LNCaP clone FGC (cell line): ENCODE data around the gene IZUMO2.

Experiments used
- DNase-seq: peaks from one replicate; pipeline ENCODE4 v3.0.0-alpha.2; 2011; ENCODE audit warnings: low read depth
- H3K4me3 ChIP-seq: 2 replicates; pipeline ENCODE4 v1.5.1; 2011; ENCODE audit warnings: mild to moderate bottlenecking, low read depth, low read length, control low read depth
- TF ChIP-seq, protein P1 (sequence below): IDR thresholded peaks from 2 replicates; pipeline ENCODE4 v1.5.1; 2012; ENCODE audit warnings: mild to moderate bottlenecking; ENCODE audit not compliant: control insufficient read depth, insufficient read depth; ENCODE audit errors: extremely low read depth

Gene IZUMO2

DNA sequence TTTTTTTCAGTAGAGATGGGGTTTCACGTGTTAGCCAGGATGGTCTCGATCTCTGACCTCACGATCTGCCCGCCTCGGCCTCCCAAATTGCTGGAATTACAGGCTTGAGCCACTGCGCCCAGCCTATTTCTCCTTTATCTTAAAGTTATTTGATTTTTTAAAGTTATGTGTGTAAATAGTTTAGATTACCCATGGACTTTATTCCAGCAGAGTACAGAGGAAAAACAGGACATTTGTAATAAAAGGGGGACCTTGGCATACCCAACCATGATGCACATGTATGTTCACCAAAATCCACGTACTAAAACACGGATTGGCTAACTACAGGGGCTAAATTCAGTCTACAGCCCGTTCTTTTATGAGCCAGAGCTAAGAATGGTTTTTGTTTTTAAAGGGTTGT is 13.7 kb upstream of the IZUMO2 start:
- TF ChIP-seq, protein P1, sequence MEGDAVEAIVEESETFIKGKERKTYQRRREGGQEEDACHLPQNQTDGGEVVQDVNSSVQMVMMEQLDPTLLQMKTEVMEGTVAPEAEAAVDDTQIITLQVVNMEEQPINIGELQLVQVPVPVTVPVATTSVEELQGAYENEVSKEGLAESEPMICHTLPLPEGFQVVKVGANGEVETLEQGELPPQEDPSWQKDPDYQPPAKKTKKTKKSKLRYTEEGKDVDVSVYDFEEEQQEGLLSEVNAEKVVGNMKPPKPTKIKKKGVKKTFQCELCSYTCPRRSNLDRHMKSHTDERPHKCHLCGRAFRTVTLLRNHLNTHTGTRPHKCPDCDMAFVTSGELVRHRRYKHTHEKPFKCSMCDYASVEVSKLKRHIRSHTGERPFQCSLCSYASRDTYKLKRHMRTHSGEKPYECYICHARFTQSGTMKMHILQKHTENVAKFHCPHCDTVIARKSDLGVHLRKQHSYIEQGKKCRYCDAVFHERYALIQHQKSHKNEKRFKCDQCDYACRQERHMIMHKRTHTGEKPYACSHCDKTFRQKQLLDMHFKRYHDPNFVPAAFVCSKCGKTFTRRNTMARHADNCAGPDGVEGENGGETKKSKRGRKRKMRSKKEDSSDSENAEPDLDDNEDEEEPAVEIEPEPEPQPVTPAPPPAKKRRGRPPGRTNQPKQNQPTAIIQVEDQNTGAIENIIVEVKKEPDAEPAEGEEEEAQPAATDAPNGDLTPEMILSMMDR, result no peak
- H3K4me3 ChIP-seq, result no peak overlapping the region
- DNase-seq, result no peak

DNA sequence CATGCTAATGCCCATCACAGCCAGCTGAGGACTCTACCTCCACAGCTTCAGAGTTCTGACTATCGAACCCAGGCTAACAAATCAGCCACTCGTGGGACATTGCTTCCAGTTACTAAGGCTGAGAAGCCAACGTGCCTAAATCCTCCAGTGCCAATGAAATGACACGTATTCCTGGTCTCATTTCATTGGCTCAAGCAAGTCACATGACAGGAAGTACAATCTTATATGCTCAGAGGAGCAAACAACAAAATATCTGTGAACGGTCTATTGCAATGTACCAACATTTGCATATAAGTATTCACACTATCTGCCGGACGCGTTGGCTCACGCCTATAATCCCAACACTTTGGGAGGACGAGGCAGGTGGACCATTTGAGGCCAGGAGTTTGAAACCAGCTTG is 12.8 kb upstream of the IZUMO2 start:
- TF ChIP-seq, protein P1, result no peak
- no peak overlapping the region for H3K4me3 ChIP-seq
- DNase-seq, result no peak

DNA sequence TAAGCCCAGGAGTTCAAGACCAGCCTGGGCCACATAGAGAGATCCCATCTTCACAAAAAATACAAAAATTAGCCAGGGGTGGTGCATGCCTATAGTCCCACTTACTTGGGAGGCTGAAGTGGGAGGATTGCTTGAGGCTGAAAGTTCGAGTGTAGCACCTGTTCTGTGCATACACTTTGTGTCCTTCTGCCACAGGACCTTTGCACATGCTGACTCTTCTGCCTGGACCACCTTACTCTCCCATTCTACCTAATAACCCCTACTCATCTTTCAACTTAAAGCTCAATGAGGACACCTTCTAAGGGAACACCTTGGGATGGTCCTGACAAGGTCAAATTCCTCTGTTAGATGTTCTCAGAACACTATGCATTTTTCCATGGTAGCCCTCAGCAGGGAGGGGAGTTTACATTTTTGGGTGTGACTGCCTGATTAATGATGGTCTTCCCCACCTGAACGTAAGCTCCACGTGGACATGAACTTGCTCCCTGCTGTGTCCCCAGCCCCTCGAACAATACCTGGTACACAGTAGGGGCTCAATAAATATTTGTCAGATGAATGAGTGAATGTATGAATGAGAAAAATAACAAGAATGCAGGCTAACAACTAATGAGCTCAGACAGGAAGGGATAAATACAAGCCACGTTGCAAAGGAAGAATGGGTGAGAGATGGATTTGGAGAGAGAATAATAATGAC is 11.2 kb upstream of the IZUMO2 start:
- DNase-seq, result no peak
- TF ChIP-seq, protein P1, result no peak
- H3K4me3 ChIP-seq, result no peak overlapping the region

DNA sequence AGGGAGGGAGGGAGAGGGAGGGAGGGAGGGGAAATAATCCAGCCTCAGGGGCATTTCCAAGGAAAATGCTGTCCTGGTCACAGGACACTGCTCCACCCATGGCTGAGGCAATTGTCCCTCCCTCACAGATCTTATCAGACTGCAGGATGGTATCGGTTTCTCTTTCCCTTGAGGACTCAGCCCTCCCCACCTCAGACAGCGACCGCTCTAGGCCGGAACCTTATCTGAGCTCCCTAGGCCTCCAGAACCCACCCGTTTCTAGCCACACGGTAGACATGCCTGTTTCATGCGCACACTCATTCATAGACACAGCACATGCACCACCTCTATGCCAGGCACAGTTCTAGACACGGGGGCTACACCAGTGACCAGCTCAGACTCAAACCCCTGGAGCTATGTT is 10.0 kb upstream of the IZUMO2 start:
- no peak overlapping the region for H3K4me3 ChIP-seq
- TF ChIP-seq, protein P1, result no peak
- no peak for DNase-seq

DNA sequence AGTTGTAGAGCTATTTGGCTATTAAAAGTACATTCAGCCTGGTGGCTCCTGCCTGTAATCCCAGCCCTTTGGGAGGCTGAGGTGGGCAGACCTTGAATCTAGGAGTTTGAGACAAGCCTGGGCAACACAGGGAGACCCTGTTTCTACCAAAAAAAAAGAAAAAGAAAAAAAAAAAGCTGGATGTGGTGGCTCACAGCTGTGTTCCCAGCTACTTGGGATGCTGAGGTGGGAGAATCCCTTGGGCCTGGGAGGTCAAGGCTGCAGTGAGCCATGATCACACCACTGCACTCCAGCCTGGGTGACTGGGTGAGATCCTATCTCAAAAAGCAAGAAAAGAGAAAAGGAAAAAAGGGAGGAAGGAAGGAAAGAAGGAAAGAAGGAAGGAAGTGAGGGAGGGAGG is 9.6 kb upstream of the IZUMO2 start:
- DNase-seq, result no peak
- H3K4me3 ChIP-seq, result no peak overlapping the region
- TF ChIP-seq, protein P1, result no peak

DNA sequence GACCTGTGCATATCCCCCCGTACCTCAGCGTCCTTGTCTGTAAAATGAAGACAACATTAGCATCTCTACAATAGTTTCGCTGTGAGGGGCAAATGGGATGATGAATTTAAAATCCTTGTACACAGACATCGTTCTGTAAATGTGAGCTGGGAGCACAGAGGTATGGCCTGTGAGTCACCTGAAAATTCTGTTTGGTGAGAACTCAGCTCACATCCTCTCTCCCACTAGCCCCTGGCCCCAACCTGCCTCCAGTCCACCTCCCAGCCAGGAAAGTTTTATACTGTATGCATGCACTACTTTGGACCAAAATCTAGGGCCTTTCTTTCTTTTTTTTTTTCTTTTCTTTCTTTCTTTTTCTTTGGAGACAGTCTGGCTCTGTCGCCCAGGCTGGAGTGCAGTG is 8.7 kb upstream of the IZUMO2 start:
- no peak overlapping the region for H3K4me3 ChIP-seq
- no peak for DNase-seq
- TF ChIP-seq, protein P1, result no peak

DNA sequence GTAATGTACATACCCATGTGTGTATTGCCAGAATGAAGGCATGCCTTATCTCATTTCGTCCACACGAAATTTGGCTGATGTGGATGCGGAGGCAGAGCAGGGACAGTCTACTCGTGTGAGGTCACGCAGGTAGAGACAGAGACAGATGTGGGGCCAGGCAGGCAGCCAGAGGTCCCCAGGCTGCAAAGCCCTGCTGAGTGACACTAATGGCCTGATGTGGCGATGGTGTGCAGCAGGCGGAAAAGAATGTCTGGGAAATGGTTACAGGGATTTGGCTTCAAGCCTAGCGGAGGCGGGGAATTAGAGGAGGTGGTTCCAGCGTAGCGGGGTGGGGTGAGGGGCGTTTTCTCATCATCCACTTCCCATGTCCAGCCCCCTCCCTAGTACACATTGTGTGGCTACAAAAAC is 4.2 kb upstream of the IZUMO2 start:
- TF ChIP-seq, protein P1, result no peak
- H3K4me3 ChIP-seq, result no peak overlapping the region
- DNase-seq, result no peak
